MCF 10A (cell line): ENCODE measurements around the gene NSG1. TPM values are rescaled to one million over a fixed set of nuclear protein-coding genes. Genes with fewer than 3 reads are reported as not detected.

ENCODE experiments used
- BruUV-seq: library from RNA; stranded (reverse); fragments of 400-500 nt; replicated peaks from 2 replicates; lab custom pipeline; 2021; lab: Mats Ljungman, UMichigan
- CTCF ChIA-PET: fragments of 300-600 bp; sonication (Branson Sonifier 250); formaldehyde crosslinking; extraction: SDS; loops from one replicate; lab custom pipeline; 2021; ENCODE audit warnings: antibody characterized with exemption, inconsistent platforms; lab: Yijun Ruan, JAX
- POLR2A ChIA-PET: fragments of 300-600, 350-650 bp; sonication (Branson Sonifier 250); formaldehyde crosslinking; extraction: SDS; loops from one replicate; lab custom pipeline; 2020; ENCODE audit warnings: antibody characterized with exemption, inconsistent platforms; lab: Yijun Ruan, JAX
- DNase-seq: peaks from one replicate; pipeline ENCODE4 v3.0.0-alpha.2; 2018; ENCODE audit not compliant: unreplicated experiment
- H3K27ac Mint-ChIP-seq: one replicate; pipeline ENCODE4 v1.8.0; 2022; ENCODE audit warnings: mild to moderate bottlenecking, low read depth, mixed read lengths; ENCODE audit not compliant: unreplicated experiment
- H3K27me3 Mint-ChIP-seq: one replicate; pipeline ENCODE4 v1.8.0; 2022; ENCODE audit warnings: mixed read lengths; ENCODE audit not compliant: insufficient read depth, unreplicated experiment
- H3K36me3 Mint-ChIP-seq: one replicate; pipeline ENCODE4 v1.8.0; 2022; ENCODE audit warnings: mild to moderate bottlenecking, moderate library complexity, mixed read lengths; ENCODE audit not compliant: insufficient read depth, unreplicated experiment
- H3K4me1 Mint-ChIP-seq: one replicate; pipeline ENCODE4 v1.8.0; 2022; ENCODE audit warnings: mixed read lengths; ENCODE audit not compliant: insufficient read depth, unreplicated experiment
- H3K4me3 Mint-ChIP-seq: one replicate; pipeline ENCODE4 v1.8.0; 2022; ENCODE audit warnings: mild to moderate bottlenecking, moderate library complexity, mixed read lengths; ENCODE audit not compliant: unreplicated experiment
- H3K9me3 Mint-ChIP-seq: one replicate; pipeline ENCODE4 v1.8.0; 2022; ENCODE audit warnings: mixed read lengths; ENCODE audit not compliant: unreplicated experiment
- CTCF ChIP-seq: fragments of 200-600 bp; IDR thresholded peaks from one replicate; pipeline ENCODE4 v1.8.0; 2022; ENCODE audit warnings: antibody characterized with exemption, mild to moderate bottlenecking; ENCODE audit not compliant: unreplicated experiment
- intact Hi-C: fragments of 100-400 bp; cut with micrococcal nuclease; formaldehyde crosslinking; loops from 2 replicates; pipeline ENCODE4 v1.14.1; 2022
- total RNA-seq: library from RNA; stranded (reverse); gene quantifications from 2 replicates; pipeline ENCODE4 v1.2.3, GENCODE V29; 2022

The NSG1 gene
- total RNA-seq, 1 experiment from 2014 or later = 6.7 TPM

- POLR2A ChIA-PET = no interaction called here
- CTCF ChIA-PET = interaction anchor here (1.2 kb wide), 1 partner anchor 36 kb away, joined by 5 read pairs; no protein-coding TSS in a partner anchor
- peak; percentile 76 for DNase-seq
- TF ChIP-seq CTCF = no peak
- Mint-ChIP-seq H3K36me3 (no peaks in the 10 kb centered on the region), H3K4me1 (peaks cover 20% of the 10 kb centered on the region), H3K9me3 (no peaks in the 10 kb centered on the region), H3K27ac (no peak overlapping the region), H3K4me3 (no peak overlapping the region), H3K27me3 (no peaks in the 10 kb centered on the region)
- BruUV-seq = no TSS peak
- intact Hi-C loops = no loop called here
Measured at GRCh38 chr4:4394644-4395043, 7.7 kb downstream of the NSG1 start.

- H3K9me3 Mint-ChIP-seq = no peaks in the 10 kb centered on the region
- no peak overlapping the region for H3K4me3 Mint-ChIP-seq
- no peaks in the 10 kb centered on the region for H3K27me3 Mint-ChIP-seq
- POLR2A ChIA-PET = no interaction called here
- H3K36me3 Mint-ChIP-seq = no peaks in the 10 kb centered on the region
- intact Hi-C loops = no loop called here
- no peak overlapping the region for H3K27ac Mint-ChIP-seq
- no peak for TF ChIP-seq CTCF
- CTCF ChIA-PET = interaction anchor here (0.6 to 1.2 kb wide), 2 partner anchors 13 to 35 kb away, joined by 3 to 5 read pairs; no protein-coding TSS in a partner anchor
- H3K4me1 Mint-ChIP-seq = peaks cover 20% of the 10 kb centered on the region
- no TSS peak for BruUV-seq
- DNase-seq = no peak
Measured at GRCh38 chr4:4395371-4395770, 8.5 kb downstream of the NSG1 start.

- POLR2A ChIA-PET = interaction anchor here (0.7 kb wide), 1 partner anchor 20 kb away, joined by 3 read pairs; no protein-coding TSS in a partner anchor
- CTCF ChIA-PET = interaction anchor here (0.6 to 1.2 kb wide), 4 partner anchors 13 to 61 kb away, joined by 3 to 5 read pairs (median 4); no protein-coding TSS in a partner anchor
- H3K9me3 Mint-ChIP-seq = no peaks in the 10 kb centered on the region
- H3K36me3 Mint-ChIP-seq = no peaks in the 10 kb centered on the region
- H3K27me3 Mint-ChIP-seq = no peaks in the 10 kb centered on the region
- no peak overlapping the region for H3K4me3 Mint-ChIP-seq
- no peak for TF ChIP-seq CTCF
- H3K27ac Mint-ChIP-seq = no peak overlapping the region
- intact Hi-C loops = no loop called here
- H3K4me1 Mint-ChIP-seq = peaks cover 20% of the 10 kb centered on the region
- no TSS peak for BruUV-seq
- no peak for DNase-seq
Measured at GRCh38 chr4:4395849-4396627, 9.1 kb downstream of the NSG1 start.

GRCh38 chr4:4396628-4397440 lies 9.9 kb downstream of the NSG1 start:
- Mint-ChIP-seq H3K9me3 (no peaks in the 10 kb centered on the region), H3K4me3 (no peak overlapping the region), H3K4me1 (peaks cover 20% of the 10 kb centered on the region), H3K27ac (no peak overlapping the region), H3K36me3 (no peaks in the 10 kb centered on the region), H3K27me3 (no peaks in the 10 kb centered on the region)
- TF ChIP-seq CTCF = no peak
- DNase-seq = no peak
- CTCF ChIA-PET = interaction anchor here (0.6 to 0.9 kb wide), 3 partner anchors 15 to 60 kb away, joined by 3 to 4 read pairs (median 4); no protein-coding TSS in a partner anchor
- intact Hi-C loops = no loop called here
- POLR2A ChIA-PET = interaction anchor here (0.7 kb wide), 1 partner anchor 20 kb away, joined by 3 read pairs; no protein-coding TSS in a partner anchor
- no TSS peak for BruUV-seq
